Lower lobe of right lung (tissue), 2 donors: ENCODE results near the gene ZNF587B. TPM values are rescaled to one million over a fixed set of nuclear protein-coding genes. Genes with fewer than 3 reads are reported as not detected.
"Not testable (repeated sequence)": the region's sequence is repeated elsewhere in the genome, so short reads cannot be mapped to it uniquely, and the experiment has no call there.

Experiments
- ATAC-seq, 2 donors: fragments of 200-7000 bp; cut with Tn5 transposase; one replicate each; pipeline ENCODE4 v1.9.1; 2020 to 2022; ENCODE audit warnings: mild to moderate bottlenecking in 2 of 2, moderate library complexity in 2 of 2
- DNase-seq: peaks from one replicate; pipeline ENCODE4 v3.0.0-alpha.2; 2020
- H3K27ac ChIP-seq: fragments of 200-600 bp; one replicate; pipeline ENCODE4 v1.8.0; 2022
- H3K27me3 ChIP-seq: fragments of 200-600 bp; one replicate; pipeline ENCODE4 v1.8.0; 2022; ENCODE audit warnings: low read depth
- H3K36me3 ChIP-seq: fragments of 200-600 bp; one replicate; pipeline ENCODE4 v1.8.0; 2022; ENCODE audit warnings: mild to moderate bottlenecking
- H3K4me1 ChIP-seq: fragments of 200-600 bp; one replicate; pipeline ENCODE4 v1.8.0; 2022
- H3K4me3 ChIP-seq: fragments of 200-600 bp; one replicate; pipeline ENCODE4 v1.8.0; 2022; ENCODE audit warnings: mild to moderate bottlenecking
- H3K9me3 ChIP-seq: fragments of 200-600 bp; one replicate; pipeline ENCODE4 v1.8.0; 2022
- intact Hi-C: fragments of 100-400 bp; cut with DNase I; formaldehyde crosslinking; loops from one replicate; pipeline ENCODE4 v1.11.0; 2022
- total RNA-seq: library from RNA; stranded (reverse); fragmentation: NEBNext Ultra II Directional; extraction: Animal tissue kit (Norgen Biotek cat#: 25700); gene quantifications from one replicate; pipeline ENCODE4 v1.2.1, GENCODE V29; 2021
- TF ChIP-seq, protein P1 (sequence below): fragments of 200-600 bp; IDR thresholded peaks from one replicate; pipeline ENCODE4 v1.8.0; 2022; ENCODE audit warnings: antibody characterized with exemption, mild to moderate bottlenecking
- donor health status: DM: no; HTN: yes; CAD: no; lungs with severe emphysema.

ZNF587B gene
- total RNA-seq, 1 donor from 2014 or later, result 12.5 TPM

DNA sequence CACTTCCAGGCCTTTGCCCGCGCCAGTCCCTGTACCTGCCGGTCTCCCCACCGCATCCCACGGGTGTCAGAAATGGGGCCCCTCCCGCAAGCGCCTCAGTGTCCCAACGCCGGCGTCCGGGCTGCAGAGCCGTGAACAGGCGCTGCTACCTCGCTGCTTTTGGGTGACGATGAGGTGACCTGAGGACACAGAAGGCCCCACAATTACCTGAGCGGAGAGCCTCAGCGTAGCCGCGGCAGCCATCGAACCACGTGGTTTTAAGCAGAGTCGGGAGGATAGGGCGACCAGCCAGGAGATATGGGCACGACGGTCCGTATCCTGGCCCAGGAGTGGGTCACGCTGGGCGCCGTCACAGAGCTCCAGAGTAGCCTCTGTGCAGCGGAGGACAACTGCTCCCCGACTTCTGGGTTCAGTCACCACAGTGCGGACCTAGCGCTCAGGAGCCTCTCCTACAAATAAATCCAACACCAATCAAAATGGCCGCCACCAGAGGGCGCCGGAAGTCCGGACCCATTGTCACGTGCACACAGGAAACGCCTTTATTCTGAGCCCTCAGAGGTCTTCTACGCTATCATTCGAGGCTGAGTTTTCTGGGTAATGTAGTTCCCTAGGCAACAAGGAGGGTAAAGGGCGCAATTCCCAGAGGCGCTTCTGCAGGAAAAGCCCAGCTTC, 58.6 kb downstream of the ZNF587B start, which contains the start of gene ZNF814:
Gene ZNF814, minus strand, starts transcription at position 478 of the 672 bp plus-strand sequence. Its CDS starts 235 bp downstream, at position 243.
- Histone ChIP-seq H3K27ac (peak within 1 kb of the TSS; percentile 63), H3K27me3 (no peaks in the 10 kb centered on the region), H3K36me3 (no peaks in the 10 kb centered on the region), H3K9me3 (peaks cover 22% of the 10 kb centered on the region), H3K4me1 (peaks cover 4% of the 10 kb centered on the region), H3K4me3 (peak within 1 kb of the TSS; percentile 67)
- DNase-seq (peak; percentile 78), ATAC-seq (peak; percentile 93 to 95)
- TF ChIP-seq, protein P1, sequence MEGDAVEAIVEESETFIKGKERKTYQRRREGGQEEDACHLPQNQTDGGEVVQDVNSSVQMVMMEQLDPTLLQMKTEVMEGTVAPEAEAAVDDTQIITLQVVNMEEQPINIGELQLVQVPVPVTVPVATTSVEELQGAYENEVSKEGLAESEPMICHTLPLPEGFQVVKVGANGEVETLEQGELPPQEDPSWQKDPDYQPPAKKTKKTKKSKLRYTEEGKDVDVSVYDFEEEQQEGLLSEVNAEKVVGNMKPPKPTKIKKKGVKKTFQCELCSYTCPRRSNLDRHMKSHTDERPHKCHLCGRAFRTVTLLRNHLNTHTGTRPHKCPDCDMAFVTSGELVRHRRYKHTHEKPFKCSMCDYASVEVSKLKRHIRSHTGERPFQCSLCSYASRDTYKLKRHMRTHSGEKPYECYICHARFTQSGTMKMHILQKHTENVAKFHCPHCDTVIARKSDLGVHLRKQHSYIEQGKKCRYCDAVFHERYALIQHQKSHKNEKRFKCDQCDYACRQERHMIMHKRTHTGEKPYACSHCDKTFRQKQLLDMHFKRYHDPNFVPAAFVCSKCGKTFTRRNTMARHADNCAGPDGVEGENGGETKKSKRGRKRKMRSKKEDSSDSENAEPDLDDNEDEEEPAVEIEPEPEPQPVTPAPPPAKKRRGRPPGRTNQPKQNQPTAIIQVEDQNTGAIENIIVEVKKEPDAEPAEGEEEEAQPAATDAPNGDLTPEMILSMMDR, result peak; percentile 37
- intact Hi-C loops, result no loop called here

DNA sequence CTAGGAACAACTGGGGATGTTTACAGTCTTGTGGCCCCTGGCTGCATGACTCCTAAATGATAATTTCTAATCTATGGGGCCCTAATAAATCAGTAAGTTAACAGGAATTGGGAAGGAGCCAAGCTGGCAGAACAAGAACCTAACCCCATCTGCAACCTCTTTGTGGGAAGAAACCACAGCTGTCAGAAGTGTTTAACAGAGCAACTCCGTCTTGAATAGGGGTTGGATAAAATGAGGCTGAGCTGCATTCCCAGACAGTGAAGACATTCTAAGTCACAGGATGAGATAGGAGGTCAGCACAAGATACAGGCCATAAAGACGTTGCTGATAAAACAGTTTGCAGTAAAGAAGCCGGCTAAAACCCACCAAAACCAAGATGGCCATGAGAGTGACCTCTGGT, 60.6 kb downstream of the ZNF587B start:
- H3K4me1 ChIP-seq, ATAC-seq, intact Hi-C loops, DNase-seq, H3K27ac ChIP-seq, H3K27me3 ChIP-seq, H3K36me3 ChIP-seq, H3K4me3 ChIP-seq: not testable (repeated sequence)
- H3K9me3 ChIP-seq, result peaks cover 11% of the 10 kb centered on the region

Other genes starting within 250 kb of the ZNF587B start
- 2.9 TPM for gene ZIK1, start 246.2 kb upstream of the ZNF587B start, total RNA-seq
- gene ZNF530, start 230.4 kb upstream of the ZNF587B start, total RNA-seq, result 2.0 TPM
- gene ZNF134, start 216.1 kb upstream of the ZNF587B start, total RNA-seq, result 17.4 TPM
- gene ZNF211, start 197.1 kb upstream of the ZNF587B start, total RNA-seq, result 12.4 TPM
- gene ZSCAN4, start 161.4 kb upstream of the ZNF587B start, total RNA-seq, result 0.24 TPM
- gene ZNF551, start 148.3 kb upstream of the ZNF587B start, total RNA-seq, result 3.9 TPM
- gene ZNF154, start 121.1 kb upstream of the ZNF587B start, total RNA-seq, result 2.5 TPM
- gene ZNF671, start 102.7 kb upstream of the ZNF587B start, total RNA-seq, result 7.3 TPM
- 16.2 TPM for gene ZNF776, start 83.5 kb upstream of the ZNF587B start, total RNA-seq
- 21.8 TPM for gene ZNF586, start 60.6 kb upstream of the ZNF587B start, total RNA-seq
- 20.0 TPM for gene ZNF552, start 15.4 kb upstream of the ZNF587B start, total RNA-seq
- gene ZNF587, start 19.6 kb downstream of the ZNF587B start, total RNA-seq, result 25.6 TPM
- gene ZNF814, start 58.7 kb downstream of the ZNF587B start, total RNA-seq, result 13.5 TPM
- 16.2 TPM for gene ZNF417, start 86.3 kb downstream of the ZNF587B start, total RNA-seq
- gene ZNF418, start 105.1 kb downstream of the ZNF587B start, total RNA-seq, result 5.9 TPM
- 5.9 TPM for gene ZNF256, start 117.4 kb downstream of the ZNF587B start, total RNA-seq
- gene C19orf18, start 144.2 kb downstream of the ZNF587B start, total RNA-seq, result 1.0 TPM
- gene ZNF606, start 172.5 kb downstream of the ZNF587B start, total RNA-seq, result 16.1 TPM
- gene ZSCAN1, start 203.7 kb downstream of the ZNF587B start, total RNA-seq, result not detected
- gene ZNF135, start 229.0 kb downstream of the ZNF587B start, total RNA-seq, result 3.6 TPM